ENCODE measurements around the gene ABTB2.
"Not testable (repeated sequence)": the region's sequence is repeated elsewhere in the genome, so short reads cannot be mapped to it uniquely, and the experiment has no call there.

ABTB2 gene

DNA sequence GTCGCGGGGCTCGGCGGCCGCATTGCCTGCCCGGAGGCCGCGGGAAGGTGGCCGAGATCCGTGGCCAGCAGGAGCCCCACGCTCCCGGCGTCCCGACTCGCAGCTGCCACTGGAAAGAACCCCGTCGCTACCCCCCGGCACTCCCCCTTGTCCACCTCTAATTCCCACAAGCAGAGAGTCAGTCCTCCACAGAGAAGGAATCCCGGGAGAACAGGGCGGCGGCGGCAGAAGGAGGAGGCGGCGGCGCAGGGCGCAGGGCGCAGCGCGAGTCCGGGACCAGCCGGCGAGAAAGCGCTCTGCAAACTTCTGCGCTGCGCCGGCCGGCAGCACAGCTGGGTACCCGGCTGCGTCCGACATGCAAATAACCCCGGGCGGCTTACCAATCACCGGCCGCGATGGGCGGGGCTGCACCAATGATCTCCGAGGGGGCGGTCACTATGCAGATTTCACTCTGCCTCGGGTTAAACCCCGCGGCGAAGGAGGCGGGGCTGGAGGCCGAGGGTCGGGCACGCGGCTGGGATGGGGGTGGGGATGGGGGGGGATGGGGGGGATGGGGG is at the start of gene ABTB2:
TSS of gene ABTB2 (minus strand) at position 310 of the 557 bp plus-strand sequence.
- DNase-seq = peak; percentile 55

DNA sequence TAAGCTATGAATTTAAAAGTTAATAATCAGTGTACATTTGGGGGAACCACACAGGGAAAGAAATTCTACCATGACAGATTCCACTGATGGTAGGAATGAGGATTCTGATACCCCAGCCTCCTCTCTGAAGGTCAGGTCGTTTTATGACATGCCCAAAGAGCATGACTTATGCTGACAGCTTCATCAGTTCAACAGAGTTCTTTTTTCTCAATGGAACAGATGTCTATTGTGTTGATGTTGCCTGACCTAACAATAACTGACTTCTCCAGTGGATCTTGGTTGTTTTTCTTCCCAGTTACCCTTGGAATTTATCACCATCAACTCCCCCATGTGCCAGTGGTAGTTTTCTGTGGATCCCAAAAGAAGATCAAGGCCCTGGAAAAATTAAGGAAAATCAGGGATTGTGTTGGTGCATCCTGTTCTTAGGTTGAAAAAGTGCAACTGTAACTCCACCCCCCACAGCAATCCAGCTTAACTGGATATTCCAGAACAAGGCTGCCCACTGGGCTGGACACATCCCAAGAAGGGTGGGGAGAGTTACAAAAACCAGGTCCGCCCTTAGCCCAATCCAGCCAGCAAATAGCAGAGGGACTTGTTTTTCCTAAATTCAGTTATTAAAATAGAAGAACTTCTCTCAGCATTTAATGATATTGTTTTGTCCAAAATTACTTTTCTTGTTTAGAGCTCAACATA is 49.5 kb upstream of the ABTB2 start:
- no peak for DNase-seq

DNA sequence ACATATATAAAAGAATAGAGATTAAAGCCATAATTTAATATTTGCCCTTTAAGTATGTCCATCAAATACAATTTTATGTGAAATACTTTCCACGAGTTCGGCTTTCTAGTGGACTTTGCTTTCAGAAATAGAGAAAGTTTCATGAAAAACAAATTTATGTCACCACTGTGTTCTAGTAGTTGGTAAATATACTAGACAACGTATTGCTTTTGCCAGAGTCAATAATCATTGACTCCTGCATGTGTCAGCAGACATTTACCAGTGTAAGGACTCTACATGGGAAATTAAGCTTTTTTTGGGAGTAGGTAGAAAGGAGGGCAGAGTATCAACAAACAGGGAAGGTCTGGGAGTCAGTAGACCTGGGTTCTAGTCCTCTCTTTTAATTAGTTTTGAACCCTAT is 48.6 kb upstream of the ABTB2 start:
- no peak for DNase-seq

DNA sequence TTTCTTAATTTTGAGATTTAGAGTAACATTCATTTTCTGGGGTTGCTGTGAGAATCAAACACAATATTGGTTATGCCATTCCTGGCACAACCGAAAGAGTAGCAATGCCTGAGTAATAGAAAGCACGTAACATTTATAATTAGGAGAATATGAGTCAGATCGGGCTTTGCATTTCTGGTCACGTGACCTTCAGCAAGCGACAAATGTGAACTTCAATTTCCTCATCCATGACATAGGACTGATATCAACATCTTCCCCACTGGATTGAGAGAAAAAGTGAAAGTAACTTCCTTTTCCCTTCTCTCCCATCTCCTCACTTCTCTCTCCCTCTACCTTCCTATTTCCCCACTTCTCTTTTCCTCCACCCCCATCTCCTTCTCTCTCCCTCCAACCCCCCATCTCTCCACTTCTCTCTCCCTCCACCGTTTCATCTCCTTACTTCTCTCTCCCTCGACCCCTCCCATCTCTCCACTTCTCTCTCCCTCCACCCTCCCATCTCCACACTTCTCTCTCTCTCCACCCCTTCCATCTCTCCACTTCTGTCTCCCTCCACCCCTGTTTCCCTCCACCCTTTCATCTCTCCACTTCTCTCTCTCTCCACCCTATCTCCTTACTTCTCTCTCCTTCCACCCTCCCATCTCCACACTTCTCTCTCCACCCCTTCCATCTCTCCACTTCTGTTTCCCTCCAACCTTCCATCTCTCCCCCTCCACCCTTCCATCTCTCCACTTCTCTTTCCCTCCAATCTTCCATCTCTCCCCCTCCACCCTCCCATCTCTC is 47.5 kb upstream of the ABTB2 start:
- no peak for DNase-seq

DNA sequence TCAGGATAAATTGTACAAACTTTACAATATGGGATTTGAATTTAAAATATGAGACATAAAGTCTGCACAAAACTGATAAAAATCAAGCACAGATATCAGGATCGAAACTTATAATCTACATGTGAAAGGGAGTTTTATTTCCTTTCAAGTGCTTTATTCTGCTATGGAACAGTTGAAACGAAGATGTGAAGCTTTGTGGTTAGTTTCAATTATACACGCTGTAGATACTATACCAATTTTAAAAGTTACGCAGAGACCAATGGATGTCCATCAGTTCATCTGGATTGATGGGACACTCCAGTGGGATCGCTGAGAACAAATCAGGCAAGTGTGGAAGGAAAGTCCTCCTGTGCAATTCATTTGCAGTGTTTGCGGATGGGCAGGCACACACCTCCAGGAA is 46.5 kb upstream of the ABTB2 start:
- no peak for DNase-seq

DNA sequence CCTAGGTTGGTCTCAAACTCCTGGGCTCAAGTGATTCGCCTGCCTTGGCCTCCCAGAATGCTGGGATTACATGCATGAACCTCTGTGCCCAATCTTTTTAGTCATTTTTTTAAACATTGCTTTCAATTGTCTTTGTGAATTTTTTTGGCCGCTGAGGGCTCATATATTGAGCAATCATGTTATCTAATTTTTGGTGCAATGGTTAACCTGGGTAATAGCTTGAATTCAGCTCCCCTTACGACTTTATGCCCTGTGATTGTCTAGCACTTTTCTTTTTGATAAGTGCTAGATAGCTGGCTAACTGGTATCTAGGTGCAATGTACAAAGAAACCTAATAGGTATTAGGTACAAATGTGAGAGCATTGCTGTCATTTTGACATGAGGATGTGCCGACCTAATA is 45.6 kb upstream of the ABTB2 start:
- DNase-seq = no peak

DNA sequence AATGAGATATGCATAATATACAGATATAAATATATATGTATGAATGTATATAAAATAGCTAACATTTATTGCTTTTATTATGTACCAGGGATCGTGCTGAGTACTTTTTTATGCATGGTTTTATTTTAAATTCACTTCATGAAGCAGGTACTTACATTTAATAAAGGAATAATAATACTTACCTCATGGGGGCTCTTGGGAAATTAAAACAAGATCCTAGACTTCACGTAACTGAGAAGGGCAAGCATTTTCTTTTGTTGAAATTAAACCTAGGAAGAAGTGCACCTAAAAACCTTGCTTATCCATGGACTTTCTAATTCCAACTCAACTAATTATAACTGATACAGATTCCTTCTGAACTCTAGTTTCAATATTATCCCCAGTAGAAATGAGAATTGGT is 40.0 kb upstream of the ABTB2 start:
- DNase-seq = no peak

DNA sequence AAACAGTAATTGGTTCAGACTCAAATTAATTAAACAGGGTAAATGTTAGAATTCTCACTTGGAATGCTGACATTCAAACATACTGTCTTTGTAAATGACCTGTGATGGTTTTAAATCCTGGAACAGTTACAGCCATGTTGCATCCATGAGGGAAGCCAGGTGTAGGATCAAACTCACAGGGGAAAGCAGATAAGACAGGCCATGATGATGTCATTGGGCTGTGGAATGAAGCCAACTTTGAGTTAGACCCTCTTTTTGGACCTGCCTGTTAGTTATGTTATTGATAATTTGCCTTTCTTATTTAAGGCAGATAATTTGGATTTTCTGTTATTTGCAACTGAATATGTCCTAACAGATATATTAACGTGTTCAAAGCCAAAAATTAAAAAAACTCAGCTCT is 39.3 kb upstream of the ABTB2 start:
- no peak for DNase-seq

DNA sequence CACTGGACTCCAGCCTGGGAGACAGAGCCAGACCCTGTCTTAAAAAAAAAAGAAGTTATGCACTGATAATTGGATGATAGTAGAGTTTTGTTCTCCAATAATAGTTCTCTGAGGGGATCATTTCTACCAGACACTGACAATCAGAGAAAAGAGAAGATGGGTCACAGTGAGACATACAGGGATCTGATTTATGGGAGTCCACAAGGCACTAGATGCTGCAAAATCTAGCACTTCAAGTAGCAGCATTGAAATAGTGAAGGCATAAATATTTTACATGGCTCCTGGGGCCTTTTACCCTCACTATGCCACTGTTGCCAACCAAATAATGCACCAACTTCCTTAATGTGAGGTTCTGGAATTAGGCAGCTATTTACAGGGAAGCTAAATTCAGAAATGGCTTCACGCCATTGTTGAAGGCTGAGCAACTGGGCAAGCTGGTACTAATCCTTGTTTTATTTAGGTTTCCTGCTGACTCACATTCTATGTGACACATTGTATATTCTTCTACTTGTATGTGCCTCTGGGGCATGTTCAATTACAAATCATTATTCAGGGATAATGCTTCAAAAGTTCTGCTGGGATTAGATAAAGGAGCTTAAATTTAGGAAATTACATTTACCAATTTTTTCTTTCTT is 38.2 kb upstream of the ABTB2 start:
- no peak for DNase-seq

DNA sequence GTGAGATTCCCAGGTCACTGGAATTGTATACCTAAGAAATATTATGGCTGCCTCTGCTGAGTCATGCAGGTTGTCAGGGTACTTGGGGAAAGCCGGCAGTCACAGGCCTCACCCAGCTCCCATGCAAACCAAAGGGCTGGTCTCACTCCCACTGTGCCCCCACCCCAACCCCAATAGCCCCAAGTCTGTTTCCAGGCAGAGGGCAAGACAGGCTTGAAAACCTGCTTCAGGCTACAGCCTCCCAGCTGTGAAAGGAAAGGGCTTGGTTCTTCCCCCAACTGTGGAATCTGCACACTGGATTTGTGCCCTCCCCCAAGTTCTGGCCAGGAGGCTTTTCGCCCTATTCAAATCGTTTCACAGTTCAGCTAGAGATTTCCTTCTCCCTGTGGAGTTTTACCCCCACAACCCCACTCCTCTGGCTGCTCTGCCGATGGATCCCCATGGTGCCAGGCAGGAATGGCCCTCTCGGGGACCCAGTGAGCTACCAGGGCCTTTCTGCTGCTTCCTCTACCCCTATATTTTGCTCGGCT is 37.0 kb upstream of the ABTB2 start:
- no peak for DNase-seq

DNA sequence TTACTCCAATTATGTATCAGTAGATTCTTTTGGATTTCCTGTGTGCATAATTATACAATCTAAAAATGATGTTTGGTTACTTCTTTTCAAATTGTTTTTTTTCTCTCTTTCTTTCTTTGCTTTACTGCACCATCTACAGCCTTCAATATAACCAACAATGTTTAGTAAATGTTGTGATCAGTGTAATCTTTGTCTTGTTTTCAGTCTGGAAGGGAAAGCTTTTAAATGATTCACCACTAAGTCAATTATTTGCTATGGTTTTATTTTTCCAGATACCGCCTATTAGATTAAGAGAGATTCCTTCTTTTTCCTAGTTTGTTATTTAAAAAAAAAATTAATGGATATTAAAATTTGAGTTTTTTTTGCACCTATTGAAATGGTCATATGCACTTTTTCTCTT is 29.8 kb upstream of the ABTB2 start:
- DNase-seq = no peak

DNA sequence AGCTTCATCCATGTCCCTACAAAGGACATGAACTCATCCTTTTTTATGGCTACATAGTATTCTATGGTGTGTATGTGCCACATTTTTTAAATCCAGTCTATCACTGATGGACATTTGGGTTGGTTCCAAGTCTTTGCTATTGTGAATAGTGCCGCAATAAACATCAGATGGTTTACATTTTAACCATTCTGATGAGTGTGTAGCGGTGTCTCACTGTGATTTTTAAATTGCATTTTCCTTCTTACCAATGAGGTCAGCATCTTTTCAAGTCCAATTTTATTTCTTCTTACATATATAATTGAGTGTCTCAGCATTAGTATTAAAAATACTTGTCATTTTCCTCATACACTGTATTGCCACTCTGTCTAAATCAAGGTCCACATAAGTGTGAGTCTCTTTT is 28.5 kb upstream of the ABTB2 start:
- DNase-seq = not testable (repeated sequence)

DNA sequence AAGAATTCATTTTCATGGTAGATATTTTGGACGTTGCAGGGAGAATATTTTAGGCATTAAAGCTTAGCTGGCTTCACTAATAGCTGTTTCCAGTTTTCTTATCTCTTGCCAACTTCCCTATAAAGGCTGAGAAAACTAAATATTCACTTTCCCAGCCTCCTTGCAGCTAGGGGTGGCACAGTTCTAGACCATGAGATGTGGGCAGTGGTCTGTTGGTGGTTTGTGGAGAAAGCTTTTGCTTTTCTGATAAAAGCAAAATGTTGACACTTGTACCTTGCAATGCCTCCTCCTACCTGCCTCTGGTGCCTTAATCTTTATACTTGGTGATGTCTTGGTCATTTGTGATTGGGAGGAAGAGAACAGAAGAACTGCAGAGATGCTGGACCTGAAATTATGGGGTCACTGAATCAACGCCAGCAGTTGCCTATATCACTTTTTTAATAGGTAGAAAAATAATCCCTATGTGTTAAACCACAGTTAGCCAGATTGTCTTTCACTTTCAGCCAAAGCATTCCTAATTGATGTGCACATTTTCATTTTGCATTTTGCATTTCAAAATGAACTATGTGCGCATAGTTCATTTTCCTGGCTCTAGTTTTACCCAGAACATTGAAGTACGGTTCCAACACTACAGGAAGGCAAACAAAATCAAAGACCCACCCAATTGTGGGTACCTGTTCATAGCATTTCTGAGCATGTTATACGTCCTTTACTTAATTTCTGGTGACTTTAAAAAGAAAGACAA is 24.9 kb upstream of the ABTB2 start:
- DNase-seq = no peak

DNA sequence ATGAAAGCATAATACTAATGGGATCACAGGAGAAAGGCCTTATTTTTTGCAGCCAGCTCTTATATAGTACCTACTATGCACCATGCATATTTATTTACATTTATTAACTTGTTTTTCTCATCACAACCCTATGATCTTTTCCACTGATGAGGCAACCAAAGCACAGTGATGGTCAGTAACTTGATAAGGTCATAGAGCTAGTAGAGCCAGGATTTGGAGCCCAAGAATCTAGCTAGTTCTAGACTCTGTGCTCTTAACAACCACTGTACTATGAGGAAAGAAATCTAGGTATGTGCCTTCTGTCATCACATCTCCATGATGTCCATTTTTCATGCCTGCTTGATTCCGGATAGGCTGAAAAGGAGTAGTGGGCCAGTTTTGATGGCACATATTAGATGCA is 24.0 kb upstream of the ABTB2 start:
- no peak for DNase-seq

DNA sequence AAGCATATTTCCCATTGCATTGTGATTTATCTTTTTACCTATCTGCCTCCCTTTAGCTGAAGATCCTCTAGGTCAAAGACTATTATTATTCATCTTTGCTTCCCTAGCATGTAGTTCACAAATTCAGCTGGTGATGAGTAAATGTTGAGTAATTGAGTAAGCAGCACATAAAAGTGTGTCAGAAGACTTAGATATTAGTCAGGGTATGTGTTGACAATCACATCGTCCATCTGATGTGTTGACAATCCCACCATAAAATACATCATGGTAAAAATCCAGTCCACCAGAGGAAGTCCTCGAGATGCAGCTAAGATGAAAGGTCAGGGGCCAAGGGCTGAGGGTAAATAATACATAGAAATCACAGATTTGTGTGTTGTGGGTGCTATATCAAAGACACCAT is 22.9 kb upstream of the ABTB2 start:
- no peak for DNase-seq

DNA sequence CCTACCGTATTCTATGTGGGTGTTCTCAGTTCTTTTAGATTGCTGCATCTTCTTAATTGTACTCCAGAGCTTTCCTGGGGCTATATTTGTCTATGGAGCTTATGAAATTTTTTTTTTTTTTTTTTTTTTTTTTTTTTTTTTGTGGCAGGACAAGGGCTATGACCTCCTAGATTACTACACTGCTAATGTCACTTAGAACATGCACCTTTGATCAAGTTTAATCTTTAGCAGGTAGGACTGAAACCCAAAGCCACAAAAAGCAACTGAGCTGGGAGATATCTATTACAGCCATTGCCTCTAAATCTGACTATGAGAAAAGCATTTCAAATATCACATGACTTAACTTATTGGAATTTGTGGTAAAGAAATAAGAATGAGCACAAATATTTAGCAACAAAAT is 21.7 kb upstream of the ABTB2 start:
- DNase-seq = no peak

DNA sequence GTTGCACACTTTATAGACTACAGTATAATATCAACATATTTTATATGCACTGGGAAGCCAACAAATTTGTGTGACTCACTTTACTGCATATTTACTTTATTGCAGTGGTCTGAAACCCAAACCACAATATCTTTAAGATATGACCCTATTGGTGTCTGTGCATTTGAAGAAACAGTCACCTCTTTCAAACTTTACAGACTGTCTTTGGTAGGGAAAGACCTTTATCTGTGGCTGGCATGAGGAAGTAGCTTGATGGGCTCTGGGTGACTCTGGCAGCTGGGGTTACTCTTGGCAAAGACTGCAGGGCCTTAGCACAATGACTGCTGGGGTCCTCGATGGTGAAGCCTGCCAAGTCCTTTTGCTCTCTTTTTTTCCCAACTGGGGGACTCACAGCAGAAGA is 21.3 kb upstream of the ABTB2 start:
- no peak for DNase-seq

DNA sequence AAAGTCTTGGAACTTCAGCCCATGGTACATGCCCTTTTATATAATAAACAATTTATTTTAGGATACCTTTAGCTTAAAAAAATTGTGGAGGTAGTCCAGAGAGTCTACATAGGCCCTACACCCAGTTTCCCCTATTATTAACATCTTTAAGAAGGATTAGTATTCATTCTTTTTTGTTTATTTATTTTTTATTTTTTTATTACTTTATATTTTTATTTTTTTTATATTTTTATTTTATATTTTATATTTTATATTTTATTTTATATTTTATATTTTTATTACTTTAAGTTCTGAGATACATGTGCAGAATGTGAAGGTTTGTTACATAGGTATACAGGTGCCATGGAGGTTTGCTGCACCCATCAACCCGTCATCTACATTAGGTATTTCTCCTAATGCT is 15.9 kb upstream of the ABTB2 start:
- DNase-seq = no peak

DNA sequence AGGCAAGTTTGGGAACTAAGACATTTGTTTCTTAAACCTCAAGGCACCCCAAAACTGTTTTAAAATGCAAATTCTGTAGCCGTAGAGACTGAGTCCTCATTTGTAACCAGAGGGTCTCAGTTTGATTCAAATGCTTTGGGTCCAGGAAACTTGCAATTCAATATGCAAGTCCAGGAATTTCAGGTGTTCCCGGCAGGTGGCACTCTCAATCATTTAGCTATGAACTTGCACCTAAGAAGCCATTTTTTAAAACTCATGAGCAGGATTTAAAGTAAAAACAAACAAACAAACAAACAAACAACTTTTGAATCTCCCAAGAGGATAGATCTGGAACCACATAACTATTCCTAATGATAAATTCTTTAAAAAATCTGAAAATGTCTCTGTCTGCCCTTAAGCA is 8.7 kb upstream of the ABTB2 start:
- no peak for DNase-seq

DNA sequence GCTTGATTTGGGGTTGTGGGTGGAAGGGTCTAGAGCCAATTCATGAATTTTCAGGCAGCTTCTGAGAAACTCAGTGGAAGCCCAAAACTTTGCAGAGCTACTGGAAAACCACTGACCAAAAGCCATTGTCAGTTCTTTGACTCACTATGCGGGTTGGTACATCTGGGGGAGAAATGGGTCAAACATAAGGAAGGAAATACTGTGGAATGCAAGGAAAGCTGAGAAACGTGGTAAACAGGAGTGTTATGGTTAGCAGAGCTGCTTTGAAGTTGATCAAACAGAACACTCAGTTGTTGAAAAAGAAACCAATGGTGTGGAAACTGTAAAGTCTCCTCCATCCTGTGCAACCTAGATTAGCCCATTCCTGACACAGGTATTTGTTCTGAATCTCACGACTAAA is 6.3 kb upstream of the ABTB2 start:
- no peak for DNase-seq

DNA sequence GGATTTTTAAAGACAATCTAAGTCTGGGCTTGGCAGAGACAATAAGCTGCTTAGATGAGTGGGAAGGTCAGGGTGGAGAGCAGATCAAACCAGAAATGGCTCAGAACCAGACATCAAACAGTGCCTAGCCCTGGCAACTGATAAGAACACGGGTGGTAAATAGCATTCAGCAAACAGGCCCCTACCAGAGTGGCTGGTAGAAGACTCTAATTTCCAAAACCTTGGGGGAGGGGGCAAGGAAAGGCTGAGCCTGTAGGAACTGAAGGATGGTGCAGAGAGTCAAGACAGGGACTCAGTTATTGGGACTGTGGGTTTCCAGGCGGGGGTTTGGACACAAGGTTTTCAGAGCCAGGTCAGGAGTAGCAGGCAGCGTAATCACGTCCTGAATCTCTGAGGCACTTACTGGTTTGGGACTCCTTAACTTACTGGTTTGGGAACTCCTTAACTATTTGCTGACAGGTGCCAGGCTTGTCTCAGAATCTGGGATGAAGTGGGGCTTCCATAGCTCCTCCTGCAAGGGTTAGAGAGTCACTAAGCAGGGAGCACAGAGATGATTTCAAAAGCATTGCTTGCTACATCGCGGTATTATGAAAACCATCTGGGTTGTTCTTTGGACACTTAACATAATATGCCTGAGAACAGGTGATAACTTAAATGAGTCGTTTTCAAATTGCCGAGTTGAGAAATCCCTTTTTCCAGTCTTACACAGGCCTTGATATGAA is 5.7 kb upstream of the ABTB2 start:
- DNase-seq = no peak

DNA sequence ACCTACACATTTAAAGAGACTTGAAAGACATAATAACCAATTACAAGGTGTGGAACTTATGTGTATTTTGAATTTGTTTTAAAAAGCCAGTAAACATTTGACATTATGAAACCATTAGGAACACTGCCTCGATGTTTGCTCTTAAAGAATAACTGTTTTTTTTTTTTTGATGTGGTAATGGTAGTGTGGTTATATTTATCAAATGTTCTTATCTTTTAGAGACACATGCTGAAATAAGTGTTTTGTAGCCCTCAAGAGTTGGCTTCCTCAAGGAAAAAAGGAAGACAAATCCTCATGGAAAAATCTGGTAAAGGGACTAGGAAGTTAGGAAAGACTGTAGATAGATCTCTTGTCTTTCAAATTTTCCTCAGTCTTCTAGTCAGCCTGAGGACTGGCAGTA is 2.2 kb upstream of the ABTB2 start:
- no peak for DNase-seq
